22Rv1 (cell line): ENCODE results near the gene CRYGC.
A peak's percentile ranks its signal among the peaks of the same experiment; 100 is the strongest.

Experiments
- H3K27ac ChIP-seq: fragments of 450-650 bp; 2 replicates; pipeline ENCODE4 v1.5.1; 2017
- CTCF ChIP-seq: fragments of 450-650 bp; IDR thresholded peaks from 2 replicates; pipeline ENCODE4 v1.5.1; 2017; ENCODE audit warnings: mild to moderate bottlenecking
- ZFX ChIP-seq: fragments of 450-650 bp; IDR thresholded peaks from 2 replicates; pipeline ENCODE4 v1.6.1; 2017; ENCODE audit warnings: antibody characterized with exemption, borderline replicate concordance

Gene CRYGC

GRCh38 chr2:208129744-208130711, at the start of gene CRYGC:
TSS of gene CRYGC (minus strand) at chr2:208129828. CDS start at chr2:208129792, 36 bp downstream.
- TF ChIP-seq ZFX (no peak), CTCF (no peak)
- H3K27ac ChIP-seq: no peak within 1 kb of the TSS

GRCh38 chr2:208179028-208179609, 49.5 kb upstream of the CRYGC start:
- TF ChIP-seq CTCF (no peak), ZFX (no peak)
- no peak overlapping the region for H3K27ac ChIP-seq

GRCh38 chr2:208175840-208176153, 46.2 kb upstream of the CRYGC start:
- TF ChIP-seq ZFX: no peak
- TF ChIP-seq CTCF: no peak
- H3K27ac ChIP-seq: no peak overlapping the region

- no peak overlapping the region for H3K27ac ChIP-seq
- peak; percentile 93 for TF ChIP-seq CTCF
- no peak for TF ChIP-seq ZFX
Observed at GRCh38 chr2:208175069-208175839, 45.6 kb upstream of the CRYGC start.

- no peak overlapping the region for H3K27ac ChIP-seq
- TF ChIP-seq ZFX: no peak
- no peak for TF ChIP-seq CTCF
Observed at GRCh38 chr2:208174144-208174543, 44.5 kb upstream of the CRYGC start.

GRCh38 chr2:208172125-208172524, 42.5 kb upstream of the CRYGC start:
- H3K27ac ChIP-seq: no peak overlapping the region
- TF ChIP-seq CTCF (no peak), ZFX (no peak)
